GM18526 (cell line): ENCODE measurements around the gene CCDC85C.

ENCODE experiments used
- POLR2A ChIP-seq: IDR thresholded peaks from 3 replicates; pipeline ENCODE4 v1.6.1; 2011; ENCODE audit not compliant: insufficient read length; ENCODE audit errors: extremely low read depth

CCDC85C gene

DNA sequence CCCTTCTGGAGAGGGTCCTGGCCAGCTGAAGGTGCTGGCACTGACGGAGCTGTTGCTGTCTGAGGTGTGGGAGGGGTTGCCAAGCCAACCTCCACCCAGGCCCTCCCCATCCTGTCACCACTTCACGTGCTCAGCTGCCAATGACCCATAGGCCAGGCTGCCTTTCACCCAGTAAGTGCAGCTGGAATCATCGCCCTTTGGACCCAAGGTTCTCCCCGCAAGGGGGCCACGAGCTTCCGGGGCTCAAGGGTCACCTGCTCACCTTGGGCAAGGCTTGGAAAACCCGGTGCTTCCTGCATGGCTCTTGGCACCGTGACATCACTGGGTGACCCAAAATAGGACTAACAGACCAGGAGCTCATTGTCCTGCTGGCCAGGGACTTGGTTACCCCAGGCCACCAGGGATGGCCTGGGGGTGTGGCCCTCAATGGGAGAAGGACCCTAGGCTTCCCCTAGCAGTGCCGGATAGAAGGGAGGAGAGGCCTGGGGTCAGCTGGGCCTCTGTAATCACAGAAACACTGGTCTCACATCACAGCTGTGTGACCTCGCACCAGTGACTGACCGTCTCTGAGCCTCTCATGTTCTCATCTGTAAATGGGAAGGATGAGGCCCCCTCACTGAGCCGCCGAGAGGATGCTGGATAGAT lies 51.3 kb downstream of the CCDC85C start:
- no peak for TF ChIP-seq POLR2A

DNA sequence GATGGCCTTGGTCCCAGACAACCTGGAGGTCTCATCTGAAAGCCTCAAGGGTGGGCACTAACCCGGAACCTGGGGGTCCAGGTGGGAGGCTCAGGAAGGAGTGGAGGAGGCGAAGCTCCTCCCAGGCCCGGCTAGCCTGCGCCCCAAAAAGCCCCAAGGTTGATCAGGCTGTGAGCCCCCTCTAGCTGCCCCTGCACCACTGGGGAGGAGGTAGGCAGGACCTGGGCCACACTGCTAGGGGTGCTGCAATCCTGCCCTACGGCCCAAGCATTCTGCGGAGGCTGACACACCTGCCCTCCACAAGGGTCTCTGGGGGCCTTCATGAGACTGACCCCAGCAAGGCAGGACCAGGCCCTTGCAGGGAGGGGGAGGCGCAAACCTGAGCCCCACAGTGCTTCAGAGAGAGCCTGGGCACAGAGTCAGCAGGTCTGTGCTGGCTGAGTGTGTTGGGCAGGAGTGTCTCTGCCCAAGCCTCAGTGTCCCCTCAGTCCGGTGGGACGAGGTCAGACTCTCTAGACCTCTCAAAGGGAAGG lies 51.9 kb downstream of the CCDC85C start:
- no peak for TF ChIP-seq POLR2A

- no peak for TF ChIP-seq POLR2A
Measured at GRCh38 chr14:99551034-99551922, 52.7 kb downstream of the CCDC85C start.

DNA sequence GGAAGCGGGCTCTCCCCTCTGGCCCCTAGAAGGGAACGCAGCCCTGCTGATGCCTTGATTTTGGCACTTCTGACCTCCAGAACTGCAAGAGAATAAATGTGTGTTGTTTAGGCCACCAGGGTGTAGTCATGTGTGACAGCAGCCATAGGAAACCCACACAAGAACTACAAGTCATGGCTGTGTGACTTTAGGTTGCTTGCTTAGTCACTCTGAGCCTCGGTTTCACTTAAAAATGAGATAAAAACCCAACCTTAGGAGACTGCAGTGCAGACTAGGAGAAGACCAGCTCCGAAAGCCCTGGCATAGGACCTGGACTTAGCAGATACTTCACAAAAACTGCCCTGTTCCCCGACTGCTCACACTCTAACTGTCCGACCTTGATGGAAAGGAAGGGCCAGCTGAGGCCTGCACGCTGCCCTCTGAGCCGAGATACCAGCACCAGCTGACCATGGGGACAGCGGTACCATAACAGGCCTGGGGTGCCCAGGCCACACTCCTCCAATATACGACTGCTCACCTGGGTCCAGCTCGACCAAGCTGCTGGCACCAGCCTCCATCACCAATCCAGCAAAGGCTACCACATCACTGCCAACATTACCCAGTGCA lies 53.5 kb downstream of the CCDC85C start:
- no peak for TF ChIP-seq POLR2A

- TF ChIP-seq POLR2A: no peak
Measured at GRCh38 chr14:99549684-99550083, 54.3 kb downstream of the CCDC85C start.

- no peak for TF ChIP-seq POLR2A
Measured at GRCh38 chr14:99548871-99549515, 55.0 kb downstream of the CCDC85C start.

DNA sequence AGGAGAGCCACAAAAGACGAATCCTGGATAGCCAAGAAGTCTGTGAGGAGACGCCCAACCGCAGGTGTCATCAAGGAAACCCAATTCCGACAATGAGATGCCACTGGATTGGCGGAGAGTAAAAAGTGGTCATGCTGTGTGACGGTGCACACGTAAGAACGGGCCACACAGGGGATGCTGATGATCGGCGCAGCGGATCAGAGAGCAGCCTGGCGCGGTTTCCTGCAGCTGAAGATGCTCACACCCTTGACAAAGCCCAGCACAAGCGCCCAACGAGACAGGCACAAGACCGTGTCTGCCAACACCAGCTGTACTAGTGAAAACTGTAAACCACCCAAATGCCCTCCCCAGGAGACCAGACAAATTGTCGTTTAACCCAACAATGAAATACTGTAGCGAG lies 55.8 kb downstream of the CCDC85C start:
- TF ChIP-seq POLR2A: no peak

- TF ChIP-seq POLR2A: no peak
Measured at GRCh38 chr14:99546234-99546879, 57.6 kb downstream of the CCDC85C start.

GRCh38 chr14:99545586-99545985 lies 58.4 kb downstream of the CCDC85C start:
- TF ChIP-seq POLR2A: no peak

DNA sequence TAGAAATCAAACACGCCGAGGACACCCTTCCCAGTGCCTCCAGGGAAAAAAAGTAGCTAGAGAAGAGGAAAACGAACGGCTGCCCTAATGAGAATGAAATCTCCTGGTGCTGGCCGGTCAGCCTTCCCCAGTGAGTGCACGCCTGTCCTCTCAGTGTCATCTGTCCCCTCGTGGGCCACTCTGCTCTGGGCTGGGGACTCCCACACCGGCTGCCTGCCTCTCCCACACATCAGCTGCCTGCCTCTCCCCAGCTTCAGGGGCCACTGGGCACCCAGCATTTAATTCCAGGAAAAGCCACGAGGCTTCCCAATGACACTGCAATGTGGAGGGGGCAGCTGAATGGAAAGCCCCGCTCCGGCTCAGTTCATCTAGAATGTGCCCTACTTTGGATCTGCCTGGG lies 59.0 kb downstream of the CCDC85C start:
- TF ChIP-seq POLR2A: no peak

- no peak for TF ChIP-seq POLR2A
Measured at GRCh38 chr14:99543985-99544384, 60.0 kb downstream of the CCDC85C start.

DNA sequence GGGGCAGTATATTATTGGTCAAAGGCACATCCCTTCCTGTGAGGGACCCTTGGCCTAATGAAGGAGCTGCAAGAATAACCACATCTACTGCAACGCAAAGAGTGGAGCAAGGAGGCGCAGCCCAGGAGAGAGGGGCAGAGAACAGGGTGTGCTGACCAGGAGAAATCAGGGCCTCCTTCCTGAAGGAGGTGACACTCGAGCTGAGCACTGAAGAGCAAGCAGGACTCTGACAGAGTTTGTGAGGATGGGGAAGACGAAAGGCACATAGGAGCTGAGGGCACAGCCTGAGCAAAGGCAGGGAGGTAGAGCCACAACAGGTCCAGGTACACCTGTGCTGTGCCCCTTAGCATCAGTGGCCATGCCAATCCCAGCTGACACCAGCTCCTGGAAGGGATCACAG lies 60.6 kb downstream of the CCDC85C start:
- TF ChIP-seq POLR2A: no peak

DNA sequence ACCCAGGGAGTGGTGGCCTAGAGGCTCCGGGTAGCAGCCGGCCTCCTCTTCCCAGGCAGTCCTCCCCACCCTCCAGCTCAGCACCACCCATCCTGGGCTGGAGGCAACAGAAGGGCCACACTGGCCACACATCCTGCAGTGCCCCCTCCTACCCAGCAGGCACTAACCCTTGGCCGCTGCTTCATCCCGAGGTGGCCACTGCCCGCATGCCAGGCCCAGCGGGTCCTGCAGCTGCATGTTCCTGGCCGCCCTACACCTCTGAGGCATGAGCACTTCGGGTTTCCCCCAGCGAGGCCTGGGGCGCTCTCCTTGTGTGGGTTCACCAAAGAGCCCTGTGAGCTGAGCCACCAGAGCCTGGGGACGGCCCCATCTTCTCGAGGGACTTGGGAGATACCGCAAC lies 61.4 kb downstream of the CCDC85C start:
- no peak for TF ChIP-seq POLR2A

GRCh38 chr14:99541677-99542470 lies 62.1 kb downstream of the CCDC85C start:
- no peak for TF ChIP-seq POLR2A

GRCh38 chr14:99541211-99541610 lies 62.8 kb downstream of the CCDC85C start:
- no peak for TF ChIP-seq POLR2A
